ENCODE data around the gene FSIP1.

The FSIP1 gene

GRCh38 chr15:39807791-39808190 is 25.1 kb upstream of the FSIP1 start:
- H3K36me3 ChIP-seq (ENCODE audit: insufficient read depth, low read depth, low read length): peaks cover 33% of the 10 kb centered on the region; the same call in 1 of the 2 replicates
- H3K9me3 ChIP-seq (ENCODE audit: insufficient read depth, low read depth, low read length): no peaks in the 10 kb centered on the region
- 0 out of 2 replicates have a peak overlapping the region, but pooled peaks have one; percentile 17 for H3K4me3 ChIP-seq (ENCODE audit: low read length)
- no peak overlapping the region for H3K9ac ChIP-seq (ENCODE audit: low read depth, low read length)
- no peak overlapping the region for H3K27ac ChIP-seq (ENCODE audit: low read length)
- H3K27me3 ChIP-seq (ENCODE audit: insufficient read depth, low read length): no peaks in the 10 kb centered on the region
- H3K4me1 ChIP-seq (ENCODE audit: insufficient read depth, low read length): peaks cover 29% of the 10 kb centered on the region

- H3K36me3 ChIP-seq (ENCODE audit: insufficient read depth, low read depth, low read length): peaks cover 61% of the 10 kb centered on the region
- peaks cover 13% of the 10 kb centered on the region; the same call in 1 of the 2 replicates for H3K4me1 ChIP-seq (ENCODE audit: insufficient read depth, low read length)
Measured at GRCh38 chr15:39804026-39804425, 21.4 kb upstream of the FSIP1 start.

GRCh38 chr15:39803016-39803415 is 20.4 kb upstream of the FSIP1 start:
- no peak overlapping the region for H3K9ac ChIP-seq (ENCODE audit: low read depth, low read length)
- peaks cover 66% of the 10 kb centered on the region for H3K36me3 ChIP-seq (ENCODE audit: insufficient read depth, low read depth, low read length)
- peaks cover 4% of the 10 kb centered on the region; the same call in 1 of the 2 replicates for H3K4me1 ChIP-seq (ENCODE audit: insufficient read depth, low read length)
- no peak overlapping the region for H3K4me3 ChIP-seq (ENCODE audit: low read length)
- H3K27ac ChIP-seq (ENCODE audit: low read length): no peak overlapping the region
- no peaks in the 10 kb centered on the region for H3K9me3 ChIP-seq (ENCODE audit: insufficient read depth, low read depth, low read length)
- no peaks in the 10 kb centered on the region for H3K27me3 ChIP-seq (ENCODE audit: insufficient read depth, low read length)

More at GRCh38 chr15:39804026-39804425, 21.4 kb upstream of the FSIP1 start:
- Histone ChIP-seq H3K27ac (ENCODE audit: low read length) (no peak overlapping the region), H3K9ac (ENCODE audit: low read depth, low read length) (no peak overlapping the region), H3K4me3 (ENCODE audit: low read length) (no peak overlapping the region), H3K27me3 (ENCODE audit: insufficient read depth, low read length) (no peaks in the 10 kb centered on the region), H3K9me3 (ENCODE audit: insufficient read depth, low read depth, low read length) (no peaks in the 10 kb centered on the region)

GRCh38 chr15:39801641-39802309 is 19.1 kb upstream of the FSIP1 start:
- no peak overlapping the region for H3K27ac ChIP-seq (ENCODE audit: low read length)
- no peak overlapping the region for H3K9ac ChIP-seq (ENCODE audit: low read depth, low read length)
- H3K4me3 ChIP-seq (ENCODE audit: low read length): no peak overlapping the region
- no peaks in the 10 kb centered on the region for H3K9me3 ChIP-seq (ENCODE audit: insufficient read depth, low read depth, low read length)
- no peaks in the 10 kb centered on the region for H3K27me3 ChIP-seq (ENCODE audit: insufficient read depth, low read length)
- H3K4me1 ChIP-seq (ENCODE audit: insufficient read depth, low read length): no peaks in the 10 kb centered on the region
- H3K36me3 ChIP-seq (ENCODE audit: insufficient read depth, low read depth, low read length): peaks cover 65% of the 10 kb centered on the region

- no peaks in the 10 kb centered on the region for H3K4me1 ChIP-seq (ENCODE audit: insufficient read depth, low read length)
- H3K9me3 ChIP-seq (ENCODE audit: insufficient read depth, low read depth, low read length): no peaks in the 10 kb centered on the region
- H3K4me3 ChIP-seq (ENCODE audit: low read length): no peak overlapping the region
- H3K27me3 ChIP-seq (ENCODE audit: insufficient read depth, low read length): no peaks in the 10 kb centered on the region
- peaks cover 45% of the 10 kb centered on the region for H3K36me3 ChIP-seq (ENCODE audit: insufficient read depth, low read depth, low read length)
- H3K27ac ChIP-seq (ENCODE audit: low read length): no peak overlapping the region
- no peak overlapping the region for H3K9ac ChIP-seq (ENCODE audit: low read depth, low read length)
Measured at GRCh38 chr15:39799552-39800011, 16.9 kb upstream of the FSIP1 start.

GRCh38 chr15:39798382-39798781 is 15.7 kb upstream of the FSIP1 start:
- Histone ChIP-seq H3K36me3 (ENCODE audit: insufficient read depth, low read depth, low read length) (peaks cover 35% of the 10 kb centered on the region), H3K27me3 (ENCODE audit: insufficient read depth, low read length) (no peaks in the 10 kb centered on the region), H3K4me3 (ENCODE audit: low read length) (no peak overlapping the region), H3K27ac (ENCODE audit: low read length) (no peak overlapping the region), H3K4me1 (ENCODE audit: insufficient read depth, low read length) (no peaks in the 10 kb centered on the region), H3K9me3 (ENCODE audit: insufficient read depth, low read depth, low read length) (no peaks in the 10 kb centered on the region), H3K9ac (ENCODE audit: low read depth, low read length) (no peak overlapping the region)

- Histone ChIP-seq H3K4me1 (ENCODE audit: insufficient read depth, low read length) (no peaks in the 10 kb centered on the region), H3K9ac (ENCODE audit: low read depth, low read length) (no peak overlapping the region), H3K36me3 (ENCODE audit: insufficient read depth, low read depth, low read length) (peaks cover 34% of the 10 kb centered on the region), H3K4me3 (ENCODE audit: low read length) (no peak overlapping the region), H3K9me3 (ENCODE audit: insufficient read depth, low read depth, low read length) (no peaks in the 10 kb centered on the region), H3K27me3 (ENCODE audit: insufficient read depth, low read length) (no peaks in the 10 kb centered on the region), H3K27ac (ENCODE audit: low read length) (no peak overlapping the region)
Measured at GRCh38 chr15:39797407-39797806, 14.8 kb upstream of the FSIP1 start.

GRCh38 chr15:39796601-39797000 is 14.0 kb upstream of the FSIP1 start:
- Histone ChIP-seq H3K27ac (ENCODE audit: low read length) (no peak overlapping the region), H3K27me3 (ENCODE audit: insufficient read depth, low read length) (no peaks in the 10 kb centered on the region), H3K9ac (ENCODE audit: low read depth, low read length) (no peak overlapping the region), H3K36me3 (ENCODE audit: insufficient read depth, low read depth, low read length) (peaks cover 27% of the 10 kb centered on the region), H3K9me3 (ENCODE audit: insufficient read depth, low read depth, low read length) (no peaks in the 10 kb centered on the region), H3K4me1 (ENCODE audit: insufficient read depth, low read length) (no peaks in the 10 kb centered on the region), H3K4me3 (ENCODE audit: low read length) (no peak overlapping the region)

GRCh38 chr15:39795486-39795885 is 12.8 kb upstream of the FSIP1 start:
- no peaks in the 10 kb centered on the region for H3K27me3 ChIP-seq (ENCODE audit: insufficient read depth, low read length)

GRCh38 chr15:39794954-39795353 is 12.3 kb upstream of the FSIP1 start:
- no peak overlapping the region for H3K4me3 ChIP-seq (ENCODE audit: low read length)
- H3K27me3 ChIP-seq (ENCODE audit: insufficient read depth, low read length): no peaks in the 10 kb centered on the region
- no peak overlapping the region for H3K27ac ChIP-seq (ENCODE audit: low read length)
- H3K4me1 ChIP-seq (ENCODE audit: insufficient read depth, low read length): peaks cover 2% of the 10 kb centered on the region; the same call in 1 of the 2 replicates
- no peaks in the 10 kb centered on the region for H3K9me3 ChIP-seq (ENCODE audit: insufficient read depth, low read depth, low read length)
- peaks cover 10% of the 10 kb centered on the region; the same call in 1 of the 2 replicates for H3K36me3 ChIP-seq (ENCODE audit: insufficient read depth, low read depth, low read length)
- no peak overlapping the region for H3K9ac ChIP-seq (ENCODE audit: low read depth, low read length)

More at GRCh38 chr15:39795486-39795885, 12.8 kb upstream of the FSIP1 start:
- Histone ChIP-seq H3K27ac (ENCODE audit: low read length) (no peak overlapping the region), H3K4me1 (ENCODE audit: insufficient read depth, low read length) (no peaks in the 10 kb centered on the region), H3K36me3 (ENCODE audit: insufficient read depth, low read depth, low read length) (peaks cover 16% of the 10 kb centered on the region; the same call in 1 of the 2 replicates), H3K9me3 (ENCODE audit: insufficient read depth, low read depth, low read length) (no peaks in the 10 kb centered on the region), H3K9ac (ENCODE audit: low read depth, low read length) (no peak overlapping the region), H3K4me3 (ENCODE audit: low read length) (no peak overlapping the region)

GRCh38 chr15:39793923-39794322 is 11.3 kb upstream of the FSIP1 start:
- peaks cover 13% of the 10 kb centered on the region; the same call in 1 of the 2 replicates for H3K4me1 ChIP-seq (ENCODE audit: insufficient read depth, low read length)
- H3K9me3 ChIP-seq (ENCODE audit: insufficient read depth, low read depth, low read length): no peaks in the 10 kb centered on the region
- H3K9ac ChIP-seq (ENCODE audit: low read depth, low read length): no peak overlapping the region
- no peak overlapping the region for H3K4me3 ChIP-seq (ENCODE audit: low read length)
- H3K27me3 ChIP-seq (ENCODE audit: insufficient read depth, low read length): no peaks in the 10 kb centered on the region
- H3K27ac ChIP-seq (ENCODE audit: low read length): no peak overlapping the region
- peaks cover 7% of the 10 kb centered on the region; the same call in 1 of the 2 replicates for H3K36me3 ChIP-seq (ENCODE audit: insufficient read depth, low read depth, low read length)

GRCh38 chr15:39792844-39793335 is 10.2 kb upstream of the FSIP1 start:
- Histone ChIP-seq H3K4me1 (ENCODE audit: insufficient read depth, low read length) (peaks cover 23% of the 10 kb centered on the region), H3K27me3 (ENCODE audit: insufficient read depth, low read length) (no peaks in the 10 kb centered on the region), H3K4me3 (ENCODE audit: low read length) (no peak overlapping the region), H3K27ac (ENCODE audit: low read length) (no peak overlapping the region), H3K9ac (ENCODE audit: low read depth, low read length) (no peak overlapping the region), H3K36me3 (ENCODE audit: insufficient read depth, low read depth, low read length) (peaks cover under 1% of the 10 kb centered on the region; the same call in 1 of the 2 replicates), H3K9me3 (ENCODE audit: insufficient read depth, low read depth, low read length) (no peaks in the 10 kb centered on the region)
